Neural progenitor cell (in vitro differentiated cells): ENCODE measurements around the gene PSMB7. TPM values are rescaled to one million over a fixed set of nuclear protein-coding genes. Genes with fewer than 3 reads are reported as not detected.

Experiments used
- DNase-seq: peaks from one replicate; pipeline ENCODE4 v3.0.0-alpha.2; 2016; ENCODE audit warnings: low spot score
- H2AFZ ChIP-seq: fragments of 200-600 bp; sonication (generic); replicated peaks from 2 replicates; pipeline ENCODE4 v1.6.1; 2016; ENCODE audit warnings: antibody characterized with exemption
- H3F3A ChIP-seq: fragments of 200-600 bp; sonication (generic); 2 replicates; pipeline ENCODE4 v1.6.1; 2016; ENCODE audit warnings: antibody characterized with exemption, low read depth
- H3K27ac ChIP-seq: fragments of 200-600 bp; sonication (generic); 2 replicates; pipeline ENCODE4 v1.5.1; 2016; ENCODE audit warnings: mild to moderate bottlenecking
- H3K27me3 ChIP-seq: fragments of 200-600 bp; sonication (generic); 2 replicates; pipeline ENCODE4 v1.6.1; 2016; ENCODE audit warnings: mild to moderate bottlenecking, moderate library complexity
- H3K36me3 ChIP-seq: fragments of 200-600 bp; sonication (generic); 2 replicates; pipeline ENCODE4 v1.5.1; 2016
- H3K4me1 ChIP-seq: fragments of 200-600 bp; sonication (generic); 2 replicates; pipeline ENCODE4 v1.6.1; 2016; ENCODE audit warnings: mixed run types
- H3K4me2 ChIP-seq: fragments of 200-600 bp; sonication (generic); 2 replicates; pipeline ENCODE4 v1.6.1; 2016
- H3K4me3 ChIP-seq: fragments of 200-600 bp; sonication (generic); 2 replicates; pipeline ENCODE4 v1.5.1; 2016
- H3K79me2 ChIP-seq: fragments of 200-600 bp; sonication (generic); 2 replicates; pipeline ENCODE4 v1.6.1; 2016; ENCODE audit warnings: low read depth
- H3K9ac ChIP-seq: fragments of 200-600 bp; sonication (generic); 2 replicates; pipeline ENCODE4 v1.6.1; 2016
- H3K9me3 ChIP-seq: fragments of 200-600 bp; sonication (generic); 2 replicates; pipeline ENCODE4 v1.5.1; 2016; ENCODE audit warnings: low read depth
- H4K20me1 ChIP-seq: fragments of 200-600 bp; sonication (generic); 2 replicates; pipeline ENCODE4 v1.6.1; 2016; ENCODE audit warnings: low read depth
- H3K27ac Mint-ChIP-seq: 3 replicates; pipeline ENCODE4 v1.8.0; 2021; ENCODE audit warnings: mixed read lengths
- H3K27me3 Mint-ChIP-seq: 2 replicates; pipeline ENCODE4 v1.8.0; 2022; ENCODE audit warnings: low read depth, mild to moderate bottlenecking, inconsistent platforms, moderate library complexity, mixed read lengths; ENCODE audit not compliant: insufficient read depth
- H3K36me3 Mint-ChIP-seq: 3 replicates; pipeline ENCODE4 v1.8.0; 2021; ENCODE audit warnings: mixed read lengths
- H3K4me1 Mint-ChIP-seq: 3 replicates; pipeline ENCODE4 v1.8.0; 2021; ENCODE audit warnings: mixed read lengths
- H3K4me3 Mint-ChIP-seq: 3 replicates; pipeline ENCODE4 v1.8.0; 2021; ENCODE audit warnings: mild to moderate bottlenecking, moderate library complexity, mixed read lengths
- H3K9me3 Mint-ChIP-seq: 3 replicates; pipeline ENCODE4 v1.8.0; 2020; ENCODE audit warnings: mixed read lengths
- CTCF ChIP-seq: fragments of 200-600 bp; sonication (generic); IDR thresholded peaks from 2 replicates; pipeline ENCODE4 v1.5.1; 2017; ENCODE audit warnings: antibody characterized with exemption, mild to moderate bottlenecking
- EZH2 ChIP-seq: fragments of 200-600 bp; sonication (generic); IDR thresholded peaks from 2 replicates; pipeline ENCODE4 v1.6.1; 2017; ENCODE audit warnings: antibody characterized with exemption, mild to moderate bottlenecking, moderate library complexity
- EZH2phosphoT487 ChIP-seq: fragments of 200-600 bp; sonication (generic); IDR thresholded peaks from 2 replicates; pipeline ENCODE4 v1.6.1; 2017; ENCODE audit warnings: antibody characterized with exemption
- total RNA-seq: library from RNA; depleted of rRNA; stranded (reverse); fragments of >200 nt; gene quantifications from 2 replicates; pipeline ENCODE4 v1.2.3, GENCODE V29; 2015; ENCODE audit warnings: low replicate concordance

Gene PSMB7
- total RNA-seq, 1 donor from 2014 or later: 249 TPM

GRCh38 chr9:124335320-124335707, 79.9 kb downstream of the PSMB7 start:
- Mint-ChIP-seq H3K9me3 (peaks cover 8% of the 10 kb centered on the region), H3K4me1 (peaks cover 21% of the 10 kb centered on the region), H3K27me3 (peaks cover 2% of the 10 kb centered on the region), H3K4me3 (no peak overlapping the region), H3K36me3 (peaks cover 18% of the 10 kb centered on the region), H3K27ac (peak overlapping the region; percentile 19)
- Histone ChIP-seq H3K4me3 (no peak overlapping the region), H3K79me2 (no peaks in the 10 kb centered on the region), H3K36me3 (no peaks in the 10 kb centered on the region), H3K4me1 (peaks cover 15% of the 10 kb centered on the region), H3K9me3 (no peaks in the 10 kb centered on the region), H4K20me1 (peaks cover 19% of the 10 kb centered on the region), H2AFZ (no peak overlapping the region), H3K4me2 (no peak overlapping the region), H3K9ac (no peak overlapping the region), H3K27ac (no peak overlapping the region), H3K27me3 (no peaks in the 10 kb centered on the region), H3F3A (peaks cover 6% of the 10 kb centered on the region)
- no peak for DNase-seq
- TF ChIP-seq EZH2 (no peak), CTCF (no peak), EZH2phosphoT487 (no peak)

- Mint-ChIP-seq H3K27me3 (peaks cover 2% of the 10 kb centered on the region), H3K4me3 (no peak overlapping the region), H3K9me3 (peaks cover 8% of the 10 kb centered on the region), H3K27ac (peak overlapping the region; percentile 19), H3K4me1 (peaks cover 22% of the 10 kb centered on the region), H3K36me3 (peaks cover 20% of the 10 kb centered on the region)
- H3K4me2 ChIP-seq: no peak overlapping the region
- no peak for TF ChIP-seq CTCF
- TF ChIP-seq EZH2: no peak
- no peak for TF ChIP-seq EZH2phosphoT487
- peaks cover 6% of the 10 kb centered on the region for H3F3A ChIP-seq
- no peaks in the 10 kb centered on the region for H3K9me3 ChIP-seq
- H3K4me1 ChIP-seq: peaks cover 14% of the 10 kb centered on the region
- peaks cover 19% of the 10 kb centered on the region for H4K20me1 ChIP-seq
- H3K9ac ChIP-seq: no peak overlapping the region
- no peaks in the 10 kb centered on the region for H3K27me3 ChIP-seq
- no peak for DNase-seq
- H3K27ac ChIP-seq: no peak overlapping the region
- no peaks in the 10 kb centered on the region for H3K79me2 ChIP-seq
- H2AFZ ChIP-seq: no peak overlapping the region
- no peaks in the 10 kb centered on the region for H3K36me3 ChIP-seq
- no peak overlapping the region for H3K4me3 ChIP-seq
These were observed 80.5 kb downstream of the PSMB7 start for GRCh38 chr9:124334568-124335319.

- no peak overlapping the region for H3K27ac Mint-ChIP-seq
- TF ChIP-seq EZH2phosphoT487 (no peak), CTCF (no peak), EZH2 (no peak)
These were observed 82.1 kb downstream of the PSMB7 start for GRCh38 chr9:124333203-124333579.

More at GRCh38 chr9:124333203-124333579, 82.1 kb downstream of the PSMB7 start:
- H3K4me3 ChIP-seq: no peak overlapping the region
- no peaks in the 10 kb centered on the region for H3K79me2 ChIP-seq
- no peak for DNase-seq
- H3K4me1 ChIP-seq: peaks cover 10% of the 10 kb centered on the region
- H3K27me3 Mint-ChIP-seq: no peaks in the 10 kb centered on the region
- no peaks in the 10 kb centered on the region for H3K27me3 ChIP-seq
- H3K9ac ChIP-seq: no peak overlapping the region
- peaks cover 15% of the 10 kb centered on the region for H3K36me3 Mint-ChIP-seq
- H3K27ac ChIP-seq: no peak overlapping the region
- no peaks in the 10 kb centered on the region for H3K9me3 ChIP-seq
- H3F3A ChIP-seq: peaks cover 6% of the 10 kb centered on the region
- H3K9me3 Mint-ChIP-seq: peaks cover 4% of the 10 kb centered on the region
- H2AFZ ChIP-seq: no peak overlapping the region
- H3K4me2 ChIP-seq: no peak overlapping the region
- no peak overlapping the region for H3K4me3 Mint-ChIP-seq
- H4K20me1 ChIP-seq: peaks cover 16% of the 10 kb centered on the region
- no peaks in the 10 kb centered on the region for H3K36me3 ChIP-seq
- peaks cover 16% of the 10 kb centered on the region for H3K4me1 Mint-ChIP-seq
